GM10266 (cell line): ENCODE data around the gene NUDT1.

Experiments
- DNase-seq: peaks from one replicate; pipeline ENCODE4 v3.0.0; 2012; ENCODE audit errors: extremely low spot score
- CTCF ChIP-seq: IDR thresholded peaks from 2 replicates; pipeline ENCODE4 v1.5.1; 2012; ENCODE audit warnings: mild to moderate bottlenecking, low read depth; ENCODE audit not compliant: control insufficient read depth, insufficient read depth; ENCODE audit errors: missing control alignments

NUDT1 gene

GRCh38 chr7:2269991-2270460, 28.0 kb downstream of the NUDT1 start:
- TF ChIP-seq CTCF: no peak
- DNase-seq: no peak

GRCh38 chr7:2270495-2270894, 28.5 kb downstream of the NUDT1 start:
- no peak for DNase-seq
- no peak for TF ChIP-seq CTCF

- TF ChIP-seq CTCF: no peak
- DNase-seq: no peak
Measured at GRCh38 chr7:2271273-2272026, 29.4 kb downstream of the NUDT1 start.

- DNase-seq: no peak
Measured at GRCh38 chr7:2272031-2272430, 30.0 kb downstream of the NUDT1 start.

GRCh38 chr7:2273866-2274265, 31.8 kb downstream of the NUDT1 start:
- no peak for TF ChIP-seq CTCF
- DNase-seq: no peak

More at GRCh38 chr7:2272031-2272430, 30.0 kb downstream of the NUDT1 start:
- TF ChIP-seq CTCF: no peak

- TF ChIP-seq CTCF: no peak
- no peak for DNase-seq
Measured at GRCh38 chr7:2274666-2275065, 32.6 kb downstream of the NUDT1 start.

- TF ChIP-seq CTCF: no peak
- DNase-seq: no peak
Measured at GRCh38 chr7:2275101-2275500, 33.1 kb downstream of the NUDT1 start.
